Measurements from ENCODE around the gene CREBL2. TPM values are rescaled to one million over a fixed set of nuclear protein-coding genes. Genes with fewer than 3 reads are reported as not detected.

The CREBL2 gene
- total and polyA plus RNA-seq, 4 donors: 18.3 to 50.5 (median 27.6) TPM

DNA sequence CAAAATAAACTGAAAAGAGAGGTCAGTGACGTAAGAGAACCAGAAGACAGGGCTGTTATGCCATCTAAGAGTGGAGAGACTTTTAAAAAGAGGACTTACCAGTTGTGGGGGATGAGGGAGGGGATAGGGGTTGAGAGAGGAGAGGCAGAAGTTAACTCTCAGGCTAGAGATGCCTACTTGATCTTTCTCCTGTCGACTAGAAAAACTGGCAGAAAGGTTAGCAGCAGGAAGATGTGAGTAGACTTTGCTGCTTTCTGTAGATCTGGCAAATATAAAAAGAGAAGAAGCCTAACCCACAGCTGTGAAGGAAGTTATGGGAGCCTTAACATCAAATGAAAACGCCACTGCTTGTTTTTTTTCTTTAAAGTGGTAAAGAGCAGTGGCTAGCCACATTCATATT is 10.7 kb downstream of the CREBL2 start:
- 29 to 37% methylated on average over 3 of the region's 3 CpGs for WGBS, 2 donors
- no peak overlapping the region for H3K27ac ChIP-seq (ENCODE audit: low read depth in 1 of 2, low read length in 1 of 2)
- no peak for ATAC-seq (ENCODE audit: insufficient read depth, low FRiP score)

DNA sequence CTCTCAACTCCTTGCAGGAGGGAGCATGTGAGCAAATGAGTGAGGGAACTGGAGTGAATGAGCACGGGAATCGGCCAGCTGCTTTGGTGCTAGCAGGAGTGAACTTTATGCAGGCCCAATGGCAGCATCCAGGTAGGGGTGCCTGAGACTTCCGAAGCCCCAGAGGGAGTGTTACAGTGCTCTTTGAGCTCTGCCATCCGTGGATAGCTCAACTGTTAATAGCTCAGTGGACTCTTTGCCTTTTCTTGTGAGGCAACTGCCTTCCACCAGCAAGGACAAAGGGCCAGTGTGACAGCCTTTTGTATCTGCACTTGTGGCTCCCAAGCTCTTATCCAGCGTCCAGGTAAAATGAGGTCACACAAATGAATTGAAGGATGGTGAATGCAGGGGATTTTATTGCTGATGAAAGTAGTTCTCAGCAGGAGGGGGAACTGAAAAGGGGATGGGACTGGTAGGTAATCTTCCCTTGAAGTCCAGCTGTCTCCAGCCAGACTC is 12.9 kb downstream of the CREBL2 start:
- TF ChIP-seq, protein P1, sequence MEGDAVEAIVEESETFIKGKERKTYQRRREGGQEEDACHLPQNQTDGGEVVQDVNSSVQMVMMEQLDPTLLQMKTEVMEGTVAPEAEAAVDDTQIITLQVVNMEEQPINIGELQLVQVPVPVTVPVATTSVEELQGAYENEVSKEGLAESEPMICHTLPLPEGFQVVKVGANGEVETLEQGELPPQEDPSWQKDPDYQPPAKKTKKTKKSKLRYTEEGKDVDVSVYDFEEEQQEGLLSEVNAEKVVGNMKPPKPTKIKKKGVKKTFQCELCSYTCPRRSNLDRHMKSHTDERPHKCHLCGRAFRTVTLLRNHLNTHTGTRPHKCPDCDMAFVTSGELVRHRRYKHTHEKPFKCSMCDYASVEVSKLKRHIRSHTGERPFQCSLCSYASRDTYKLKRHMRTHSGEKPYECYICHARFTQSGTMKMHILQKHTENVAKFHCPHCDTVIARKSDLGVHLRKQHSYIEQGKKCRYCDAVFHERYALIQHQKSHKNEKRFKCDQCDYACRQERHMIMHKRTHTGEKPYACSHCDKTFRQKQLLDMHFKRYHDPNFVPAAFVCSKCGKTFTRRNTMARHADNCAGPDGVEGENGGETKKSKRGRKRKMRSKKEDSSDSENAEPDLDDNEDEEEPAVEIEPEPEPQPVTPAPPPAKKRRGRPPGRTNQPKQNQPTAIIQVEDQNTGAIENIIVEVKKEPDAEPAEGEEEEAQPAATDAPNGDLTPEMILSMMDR (IDR thresholded peaks at IDR 0.05; ENCODE audit: control extremely low read depth, extremely low read depth): no peak
- Histone ChIP-seq H3K36me3 (ENCODE audit: control insufficient read depth in 4 of 4, insufficient read depth in 4 of 4, low read length in 4 of 4) (peaks cover 0 to 5% (median 0%) of the 10 kb centered on the region in 4 donors), H3K27ac (ENCODE audit: low read depth in 1 of 2, low read length in 1 of 2) (no peak overlapping the region), H3K4me3 (no peak overlapping the region), H3K9ac (ENCODE audit: insufficient read depth in 1 of 2, low read length in 2 of 2) (no peak overlapping the region), H3K4me1 (ENCODE audit: control insufficient read depth in 5 of 5, insufficient read depth in 5 of 5, low read length in 5 of 5) (peaks cover 0 to 1% (median 0%) of the 10 kb centered on the region in 5 donors), H3K9me3 (ENCODE audit: control insufficient read depth in 4 of 4, insufficient read depth in 3 of 4, low read length in 3 of 4) (peaks cover 0 to 5% (median 1%) of the 10 kb centered on the region in 4 donors), H3K27me3 (ENCODE audit: control insufficient read depth in 3 of 3, insufficient read depth in 3 of 3, low read length in 2 of 3) (no peaks in the 10 kb centered on the region)
- DNase-seq (no peak), ATAC-seq (ENCODE audit: insufficient read depth, low FRiP score) (no peak)
- 93 to 94% methylated on average over 5 of the region's 5 CpGs for WGBS, 2 donors

More for the DNA sequence above, 10.7 kb downstream of the CREBL2 start:
- Histone ChIP-seq H3K9me3 (ENCODE audit: control insufficient read depth in 4 of 4, insufficient read depth in 3 of 4, low read length in 3 of 4) (peaks cover 0 to 5% (median 1%) of the 10 kb centered on the region in 4 donors), H3K36me3 (ENCODE audit: control insufficient read depth in 4 of 4, insufficient read depth in 4 of 4, low read length in 4 of 4) (peaks cover 0 to 5% (median 0%) of the 10 kb centered on the region in 4 donors), H3K4me3 (no peak overlapping the region), H3K4me1 (ENCODE audit: control insufficient read depth in 5 of 5, insufficient read depth in 5 of 5, low read length in 5 of 5) (no peaks in the 10 kb centered on the region), H3K27me3 (ENCODE audit: control insufficient read depth in 3 of 3, insufficient read depth in 3 of 3, low read length in 2 of 3) (no peaks in the 10 kb centered on the region), H3K9ac (ENCODE audit: insufficient read depth in 1 of 2, low read length in 2 of 2) (no peak overlapping the region)
- TF ChIP-seq, protein P1 (IDR thresholded peaks at IDR 0.05; ENCODE audit: control extremely low read depth, extremely low read depth): no peak
- peak in 1 of 3 donors; percentile 6 for DNase-seq

DNA sequence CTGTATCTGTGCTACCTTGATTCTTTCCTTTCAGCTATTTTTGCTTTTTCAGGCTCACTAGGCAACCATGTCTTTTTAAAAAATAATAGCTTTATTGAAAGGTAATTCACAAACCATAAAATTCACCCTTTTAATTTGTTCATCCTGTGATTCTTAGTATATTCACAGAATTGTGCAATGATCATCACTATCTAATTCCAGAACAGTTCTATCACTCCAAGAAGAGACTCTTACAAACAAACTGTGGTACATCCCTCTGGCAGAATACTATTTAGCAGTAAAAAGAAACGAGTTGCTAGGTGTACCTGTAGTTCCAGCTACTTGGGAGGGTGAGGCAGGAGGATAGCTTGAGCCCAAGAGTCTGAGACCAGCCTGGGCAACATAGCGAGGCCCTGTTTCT is 14.8 kb downstream of the CREBL2 start:
- WGBS, 2 donors: 87 to 91% methylated on average over 2 of the region's 2 CpGs
- TF ChIP-seq, protein P1 (IDR thresholded peaks at IDR 0.05; ENCODE audit: control extremely low read depth, extremely low read depth): no peak
- Histone ChIP-seq H3K27me3 (ENCODE audit: control insufficient read depth in 3 of 3, insufficient read depth in 3 of 3, low read length in 2 of 3) (no peaks in the 10 kb centered on the region), H3K9me3 (ENCODE audit: control insufficient read depth in 4 of 4, insufficient read depth in 3 of 4, low read length in 3 of 4) (peaks cover 0 to 5% (median 1%) of the 10 kb centered on the region in 4 donors), H3K4me1 (ENCODE audit: control insufficient read depth in 5 of 5, insufficient read depth in 5 of 5, low read length in 5 of 5) (peaks cover 0 to 3% (median 0%) of the 10 kb centered on the region in 5 donors), H3K27ac (ENCODE audit: low read depth in 1 of 2, low read length in 1 of 2) (no peak overlapping the region), H3K4me3 (no peak overlapping the region), H3K9ac (ENCODE audit: insufficient read depth in 1 of 2, low read length in 2 of 2) (no peak overlapping the region), H3K36me3 (ENCODE audit: control insufficient read depth in 4 of 4, insufficient read depth in 4 of 4, low read length in 4 of 4) (peaks cover 0 to 3% (median 0%) of the 10 kb centered on the region in 4 donors)
- ATAC-seq (ENCODE audit: insufficient read depth, low FRiP score) (no peak), DNase-seq (no peak)
